Fibroblast of the aortic adventitia (primary cell): ENCODE measurements around the gene HS3ST4. TPM values are rescaled to one million over a fixed set of nuclear protein-coding genes. Genes with fewer than 3 reads are reported as not detected.

Experiments
- DNase-seq: peaks from one replicate; pipeline ENCODE4 v3.0.0-alpha.2; 2010; ENCODE audit warnings: low read depth
- H3K4me3 ChIP-seq: 2 replicates; pipeline ENCODE4 v1.5.1; 2011; ENCODE audit warnings: low read depth, mild to moderate bottlenecking, control low read depth, low read length, moderate library complexity
- total RNA-seq: library from RNA; depleted of rRNA; stranded (reverse); fragments of >200 nt; gene quantifications from 2 replicates; pipeline ENCODE4 v1.2.3, GENCODE V29; 2012; ENCODE audit warnings: low replicate concordance
- TF ChIP-seq, protein P1 (sequence below): IDR thresholded peaks from 2 replicates; pipeline ENCODE4 v1.5.1; 2011; ENCODE audit warnings: mild to moderate bottlenecking, low read length, control low read depth, inconsistent platforms; ENCODE audit not compliant: insufficient read depth

HS3ST4 gene
- total RNA-seq, 1 donor: not detected

DNA sequence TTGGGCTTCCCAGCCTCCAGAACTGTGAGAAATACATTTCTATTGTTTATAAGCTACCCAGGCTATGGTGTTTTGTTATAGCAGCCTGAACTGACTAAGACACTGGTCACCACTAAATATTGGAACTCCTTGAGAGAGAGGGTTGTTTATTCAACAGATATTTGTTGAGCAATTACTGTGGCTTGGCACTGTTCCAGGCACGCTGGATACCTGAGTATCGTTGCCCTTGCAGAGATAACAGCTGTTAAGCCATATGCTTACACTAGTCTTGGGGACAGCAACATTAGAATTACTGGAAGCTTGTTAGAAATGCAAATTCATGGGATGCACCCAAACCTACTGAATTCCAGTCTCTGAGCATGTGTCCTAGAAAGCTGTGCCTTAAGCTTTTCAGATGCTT, 230.7 kb downstream of the HS3ST4 start:
- no peak for DNase-seq
- TF ChIP-seq, protein P1, sequence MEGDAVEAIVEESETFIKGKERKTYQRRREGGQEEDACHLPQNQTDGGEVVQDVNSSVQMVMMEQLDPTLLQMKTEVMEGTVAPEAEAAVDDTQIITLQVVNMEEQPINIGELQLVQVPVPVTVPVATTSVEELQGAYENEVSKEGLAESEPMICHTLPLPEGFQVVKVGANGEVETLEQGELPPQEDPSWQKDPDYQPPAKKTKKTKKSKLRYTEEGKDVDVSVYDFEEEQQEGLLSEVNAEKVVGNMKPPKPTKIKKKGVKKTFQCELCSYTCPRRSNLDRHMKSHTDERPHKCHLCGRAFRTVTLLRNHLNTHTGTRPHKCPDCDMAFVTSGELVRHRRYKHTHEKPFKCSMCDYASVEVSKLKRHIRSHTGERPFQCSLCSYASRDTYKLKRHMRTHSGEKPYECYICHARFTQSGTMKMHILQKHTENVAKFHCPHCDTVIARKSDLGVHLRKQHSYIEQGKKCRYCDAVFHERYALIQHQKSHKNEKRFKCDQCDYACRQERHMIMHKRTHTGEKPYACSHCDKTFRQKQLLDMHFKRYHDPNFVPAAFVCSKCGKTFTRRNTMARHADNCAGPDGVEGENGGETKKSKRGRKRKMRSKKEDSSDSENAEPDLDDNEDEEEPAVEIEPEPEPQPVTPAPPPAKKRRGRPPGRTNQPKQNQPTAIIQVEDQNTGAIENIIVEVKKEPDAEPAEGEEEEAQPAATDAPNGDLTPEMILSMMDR: no peak

DNA sequence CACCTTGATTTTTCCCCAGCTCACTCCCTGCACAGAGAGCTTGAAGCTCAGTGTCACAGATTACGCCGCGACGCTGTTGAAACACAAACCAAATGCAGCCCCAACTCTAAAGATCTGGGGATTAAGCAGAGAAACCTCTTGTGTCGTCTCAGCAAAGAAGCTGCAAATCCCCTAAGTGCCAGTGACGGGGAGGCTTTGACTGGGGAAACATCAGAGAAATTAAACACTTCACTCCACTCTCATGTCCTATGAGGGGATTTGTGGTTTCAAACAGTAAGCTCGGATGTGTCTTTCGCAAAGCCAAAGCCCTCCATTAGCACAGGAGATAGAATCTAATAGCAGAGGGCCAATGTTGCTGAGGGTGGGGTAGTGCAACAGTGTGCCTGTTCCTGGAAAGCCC, 233.7 kb downstream of the HS3ST4 start:
- no peak for DNase-seq
- H3K4me3 ChIP-seq: no peak overlapping the region
- TF ChIP-seq, protein P1: no peak

More for the DNA sequence above, 230.7 kb downstream of the HS3ST4 start:
- H3K4me3 ChIP-seq: no peak overlapping the region

DNA sequence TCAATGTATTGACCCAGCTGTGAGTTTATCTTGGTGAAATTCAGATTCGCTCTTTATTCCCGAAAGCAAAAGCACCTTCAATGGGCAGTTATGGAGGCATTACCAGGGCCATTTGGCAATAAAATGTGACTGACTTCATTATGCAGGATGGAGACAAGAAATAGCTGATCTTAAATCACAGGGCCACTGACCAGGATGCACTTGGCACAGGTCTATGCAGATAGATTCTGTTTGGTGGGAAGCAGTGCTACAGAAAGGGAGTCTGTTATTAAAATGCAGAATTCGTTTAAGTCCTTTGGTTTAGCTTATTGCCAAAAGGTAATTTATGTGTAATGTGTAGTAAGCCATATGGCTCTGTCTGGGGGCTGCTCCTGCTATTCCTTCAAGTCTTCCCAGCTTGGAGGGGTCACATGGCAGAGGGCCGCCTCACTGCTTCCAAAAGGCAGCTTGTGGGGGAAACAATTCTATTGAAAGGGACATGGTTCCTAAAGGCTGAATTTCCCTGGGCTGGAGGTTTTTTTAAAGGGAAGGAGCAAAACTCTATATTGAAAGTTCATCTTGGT, 239.8 kb downstream of the HS3ST4 start:
- no peak overlapping the region for H3K4me3 ChIP-seq
- no peak for DNase-seq
- TF ChIP-seq, protein P1: no peak

DNA sequence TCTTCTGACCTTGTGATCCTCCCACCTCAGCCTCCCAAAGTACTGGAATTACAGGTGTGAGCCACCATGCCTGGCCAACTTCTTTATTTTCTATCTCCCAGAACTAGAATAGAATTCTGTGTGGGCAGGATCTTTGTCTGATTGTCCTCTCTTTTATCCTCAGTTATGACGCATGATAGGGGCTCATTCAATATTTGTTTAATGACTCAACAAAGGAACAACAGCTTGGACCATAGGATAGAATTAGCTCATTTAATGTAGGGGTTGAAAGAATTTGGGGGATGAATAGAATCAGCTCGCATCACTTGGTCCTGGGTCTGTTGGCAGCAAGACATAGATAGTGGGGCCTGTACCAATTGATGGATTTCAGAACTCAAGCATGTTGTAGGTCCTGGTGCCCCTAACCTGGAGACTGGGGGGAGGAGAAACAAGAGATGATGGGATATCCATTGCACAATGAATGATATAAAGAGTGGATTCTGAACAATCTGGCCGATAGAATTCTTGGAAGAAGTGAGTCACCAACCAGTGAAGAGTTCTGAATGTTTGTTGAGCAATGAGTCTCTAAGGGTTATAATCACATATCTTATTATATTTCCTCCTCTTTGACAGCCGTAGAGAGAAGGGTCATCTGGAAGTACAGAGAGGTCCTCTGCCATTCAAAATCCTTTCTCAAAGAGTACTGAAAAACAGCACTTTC, 250.2 kb downstream of the HS3ST4 start:
- no peak for DNase-seq
- H3K4me3 ChIP-seq: no peak overlapping the region
- TF ChIP-seq, protein P1: no peak

DNA sequence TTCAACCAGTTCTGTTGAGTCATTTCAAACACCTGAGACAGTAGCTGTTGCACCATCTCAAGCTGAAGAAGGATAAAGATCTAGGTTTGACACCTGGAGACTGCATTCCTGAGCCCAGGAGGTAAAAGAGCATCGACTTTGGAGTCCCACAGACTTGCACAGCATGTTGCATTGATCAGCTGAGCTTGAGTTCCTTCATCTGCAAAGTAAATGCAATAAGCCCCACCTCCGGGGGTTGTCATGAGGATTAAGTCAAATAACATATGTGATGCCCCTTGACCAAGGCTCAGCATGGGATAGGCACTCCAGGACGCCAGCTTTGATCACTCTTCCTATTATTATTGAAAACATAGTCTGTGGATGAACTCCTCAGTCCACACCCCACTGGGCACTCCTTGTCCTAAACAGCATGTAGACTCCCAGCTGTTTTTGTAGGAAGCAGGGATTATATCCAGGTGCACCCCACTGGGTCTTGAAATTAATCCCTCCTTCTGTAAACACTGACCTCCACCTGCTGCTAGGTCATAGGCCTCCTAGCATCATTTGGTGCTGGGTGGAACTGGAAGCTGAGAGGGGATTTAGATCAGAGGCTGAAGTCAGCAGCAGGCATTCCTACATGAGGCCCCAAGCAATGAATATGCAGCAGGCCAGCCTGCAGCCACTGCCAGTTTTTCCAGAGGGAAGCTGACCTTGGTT, 259.0 kb downstream of the HS3ST4 start:
- no peak for DNase-seq
- H3K4me3 ChIP-seq: no peak overlapping the region
- TF ChIP-seq, protein P1: no peak

DNA sequence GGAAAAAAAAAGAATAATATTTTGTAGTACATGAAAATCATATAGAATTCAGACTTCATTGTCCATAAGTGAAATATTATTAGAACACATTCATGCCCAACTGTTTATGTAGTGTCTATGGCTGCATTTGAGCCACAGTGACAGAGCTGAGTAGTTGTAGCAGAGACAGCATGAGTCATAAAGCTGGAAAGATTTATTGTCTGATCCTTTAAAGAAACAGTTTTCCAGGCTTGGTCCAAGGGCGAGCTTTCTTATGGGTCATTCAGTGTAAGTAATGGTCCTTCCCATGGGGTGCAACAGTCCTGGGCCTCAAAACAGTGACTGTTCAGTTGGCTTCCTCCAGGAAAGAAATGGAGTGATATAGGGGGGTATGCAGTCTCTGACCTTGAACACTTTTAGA, 260.2 kb downstream of the HS3ST4 start:
- TF ChIP-seq, protein P1: no peak
- DNase-seq: no peak
- no peak overlapping the region for H3K4me3 ChIP-seq
